NB4 (cell line): Measurements from ENCODE around the gene CCSER1.

Experiments
- CTCF ChIP-seq: IDR thresholded peaks from one replicate; pipeline ENCODE4 v1.5.1; 2012; ENCODE audit warnings: low read depth, low read length
- POLR2A ChIP-seq: IDR thresholded peaks from 2 replicates; pipeline ENCODE4 v1.6.1; 2011; ENCODE audit warnings: mild to moderate bottlenecking; ENCODE audit not compliant: insufficient read length; ENCODE audit errors: extremely low read depth

- TF ChIP-seq CTCF (no peak), POLR2A (no peak)
Measured at GRCh38 chr4:91028228-91028627, 901.0 kb downstream of the CCSER1 start.
